GM18951 (cell line): ENCODE data around the gene NAGPA.
"Not testable (repeated sequence)": the region's sequence is repeated elsewhere in the genome, so short reads cannot be mapped to it uniquely, and the experiment has no call there.

ENCODE experiments used
- POLR2A ChIP-seq: IDR thresholded peaks from 4 replicates; pipeline ENCODE4 v1.6.1; 2011; ENCODE audit warnings: mild to moderate bottlenecking; ENCODE audit not compliant: insufficient read length, insufficient read depth; ENCODE audit errors: extremely low read depth
- in situ Hi-C: fragments of 300-500 bp; cut with MboI; formaldehyde crosslinking; loops from one replicate; pipeline ENCODE4 v1.12.0; 2022; ENCODE audit warnings: low sequenced_read_pairs, mixed read lengths, inconsistent platforms; ENCODE audit not compliant: unreplicated experiment

The NAGPA gene, protein sequence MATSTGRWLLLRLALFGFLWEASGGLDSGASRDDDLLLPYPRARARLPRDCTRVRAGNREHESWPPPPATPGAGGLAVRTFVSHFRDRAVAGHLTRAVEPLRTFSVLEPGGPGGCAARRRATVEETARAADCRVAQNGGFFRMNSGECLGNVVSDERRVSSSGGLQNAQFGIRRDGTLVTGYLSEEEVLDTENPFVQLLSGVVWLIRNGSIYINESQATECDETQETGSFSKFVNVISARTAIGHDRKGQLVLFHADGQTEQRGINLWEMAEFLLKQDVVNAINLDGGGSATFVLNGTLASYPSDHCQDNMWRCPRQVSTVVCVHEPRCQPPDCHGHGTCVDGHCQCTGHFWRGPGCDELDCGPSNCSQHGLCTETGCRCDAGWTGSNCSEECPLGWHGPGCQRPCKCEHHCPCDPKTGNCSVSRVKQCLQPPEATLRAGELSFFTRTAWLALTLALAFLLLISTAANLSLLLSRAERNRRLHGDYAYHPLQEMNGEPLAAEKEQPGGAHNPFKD

DNA sequence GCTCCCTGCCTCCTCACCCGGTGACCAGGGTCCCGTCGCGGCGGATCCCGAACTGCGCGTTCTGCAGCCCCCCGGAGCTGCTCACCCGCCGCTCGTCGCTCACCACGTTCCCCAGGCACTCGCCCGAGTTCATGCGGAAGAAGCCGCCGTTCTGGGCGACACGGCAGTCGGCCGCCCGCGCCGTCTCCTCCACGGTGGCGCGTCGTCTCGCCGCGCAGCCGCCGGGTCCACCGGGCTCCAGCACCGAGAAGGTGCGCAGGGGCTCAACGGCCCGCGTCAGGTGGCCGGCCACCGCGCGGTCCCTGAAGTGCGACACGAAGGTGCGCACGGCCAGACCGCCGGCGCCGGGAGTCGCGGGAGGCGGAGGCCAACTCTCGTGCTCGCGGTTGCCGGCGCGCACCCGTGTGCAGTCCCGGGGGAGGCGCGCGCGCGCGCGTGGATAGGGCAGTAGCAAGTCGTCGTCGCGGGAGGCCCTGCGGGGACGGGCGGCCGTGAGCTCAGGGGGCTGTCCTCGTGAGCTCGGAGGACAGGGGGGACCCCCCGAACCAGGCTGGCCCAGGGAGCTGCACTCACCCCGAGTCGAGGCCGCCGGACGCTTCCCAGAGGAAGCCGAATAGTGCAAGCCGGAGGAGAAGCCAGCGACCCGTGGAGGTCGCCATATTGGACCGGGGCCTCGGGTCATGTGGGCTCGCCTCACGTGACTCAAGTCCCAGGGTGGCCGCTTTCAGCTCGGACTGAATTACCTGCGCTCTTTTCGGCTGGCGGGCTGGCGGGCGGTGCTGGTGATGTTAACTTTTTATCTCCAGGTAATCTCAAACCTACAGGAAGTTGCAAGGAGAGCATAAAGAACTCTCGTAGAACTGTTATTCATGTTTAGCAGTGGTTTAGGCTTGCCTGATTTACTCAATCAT, at the start of gene NAGPA:
NAGPA (minus strand) TSS at position 680 of the 911 bp plus-strand sequence; CDS start at position 659, 21 bp downstream.
- peak; percentile 57 for TF ChIP-seq POLR2A
- in situ Hi-C loops, result no loop called here

DNA sequence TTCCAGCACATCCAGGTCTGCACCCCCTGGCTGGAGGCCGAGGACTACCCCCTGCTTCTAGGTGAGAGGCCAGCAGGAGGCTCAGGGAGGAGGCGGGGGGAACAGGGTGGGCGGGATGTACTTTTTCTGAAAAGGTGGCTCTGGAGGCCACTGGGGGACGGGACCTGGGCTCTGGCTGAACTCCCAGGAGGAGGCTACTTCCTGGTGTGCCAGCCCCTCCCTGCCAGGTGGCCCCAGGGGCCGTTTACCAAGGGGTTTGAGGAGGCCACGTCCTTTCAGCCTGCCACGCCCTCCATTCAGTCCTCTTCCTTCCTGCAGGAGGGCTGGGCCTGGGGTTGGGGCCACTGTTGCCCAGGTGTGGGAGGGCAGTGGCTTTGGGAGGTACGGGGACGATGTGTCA, 47.3 kb upstream of the NAGPA start:
- in situ Hi-C loops, result not testable (repeated sequence)

DNA sequence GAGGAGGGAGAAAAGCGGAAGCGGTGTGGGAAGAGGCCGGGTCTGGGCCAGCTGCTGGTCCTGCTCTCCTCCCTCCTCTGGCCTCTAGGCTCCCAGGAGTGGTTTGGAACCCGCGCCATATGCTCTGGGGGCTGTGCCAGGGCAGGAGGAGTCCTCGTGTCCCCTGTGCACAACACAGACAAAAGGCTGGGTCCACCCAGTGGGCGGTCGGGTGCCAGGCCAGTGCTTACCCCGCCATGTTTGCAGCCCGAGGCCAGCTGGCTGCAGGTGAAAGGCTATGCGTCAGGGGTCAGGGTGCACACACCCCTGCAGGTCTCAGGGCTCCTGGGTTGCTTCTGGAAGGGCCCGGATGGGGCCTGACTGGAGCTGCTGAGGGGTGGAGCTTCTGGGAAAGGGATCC, 46.7 kb upstream of the NAGPA start:
- in situ Hi-C loops, result not testable (repeated sequence)

DNA sequence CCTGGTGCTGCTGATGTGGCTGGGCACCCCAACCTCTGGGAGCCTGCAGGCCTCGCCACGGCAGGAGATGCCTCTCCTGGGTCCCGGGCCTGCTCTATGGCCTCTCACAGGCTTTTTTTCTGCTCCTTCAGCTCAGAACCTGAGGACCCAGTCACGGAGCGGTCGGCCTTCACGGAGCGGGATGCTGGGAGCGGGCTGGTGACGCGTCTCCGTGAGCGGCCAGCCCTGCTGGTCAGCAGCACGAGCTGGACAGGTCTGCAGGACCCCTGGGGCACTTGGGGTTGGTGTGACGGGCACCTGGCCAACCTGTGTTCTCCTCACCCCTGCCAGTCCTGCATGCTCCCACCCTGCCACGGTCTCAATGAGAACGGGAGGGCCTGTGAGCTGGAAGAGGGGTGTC, 44.9 kb upstream of the NAGPA start:
- no peak for TF ChIP-seq POLR2A
- in situ Hi-C loops, result no loop called here

DNA sequence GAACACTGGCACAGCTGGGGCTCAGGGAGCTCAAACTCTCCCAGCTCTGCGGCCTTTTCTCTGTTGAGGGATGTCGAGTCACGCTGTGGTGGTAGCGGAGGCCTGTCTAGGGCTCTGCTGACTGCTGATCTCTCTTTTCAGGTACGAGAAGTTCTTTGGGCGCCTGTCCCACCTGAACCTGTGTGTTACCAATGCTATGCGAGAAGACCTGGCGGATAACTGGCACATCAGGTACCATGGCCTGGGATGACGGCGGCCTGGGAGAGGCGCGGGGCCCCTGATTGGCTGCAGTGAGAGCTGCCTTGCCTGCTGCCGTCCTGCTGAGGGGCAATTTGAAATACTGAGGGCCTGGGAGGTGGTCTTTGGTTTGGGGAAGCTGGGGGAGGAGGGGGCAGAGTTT, 43.6 kb upstream of the NAGPA start:
- in situ Hi-C loops, result no loop called here
- TF ChIP-seq POLR2A, result no peak

DNA sequence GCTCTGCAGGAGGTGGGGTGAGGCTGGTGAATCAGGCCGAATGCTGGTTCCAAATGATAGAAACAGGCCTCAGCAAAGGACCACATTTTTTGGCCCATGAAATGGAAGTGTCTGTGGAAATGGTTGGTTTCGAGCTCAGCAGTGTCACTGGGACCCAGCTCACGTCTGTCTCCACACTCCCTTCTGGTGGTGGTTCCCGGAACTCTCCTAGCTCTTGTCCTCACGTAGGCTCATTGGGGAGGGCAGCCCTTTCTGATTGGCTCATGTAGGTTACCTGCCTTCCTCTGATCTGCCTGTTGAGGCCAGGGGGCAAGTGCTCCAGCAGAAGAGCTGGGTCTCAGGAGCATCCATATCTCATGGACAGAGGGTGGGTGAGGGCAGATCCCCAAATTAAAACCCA, 41.9 kb upstream of the NAGPA start:
- no peak for TF ChIP-seq POLR2A
- in situ Hi-C loops, result no loop called here

DNA sequence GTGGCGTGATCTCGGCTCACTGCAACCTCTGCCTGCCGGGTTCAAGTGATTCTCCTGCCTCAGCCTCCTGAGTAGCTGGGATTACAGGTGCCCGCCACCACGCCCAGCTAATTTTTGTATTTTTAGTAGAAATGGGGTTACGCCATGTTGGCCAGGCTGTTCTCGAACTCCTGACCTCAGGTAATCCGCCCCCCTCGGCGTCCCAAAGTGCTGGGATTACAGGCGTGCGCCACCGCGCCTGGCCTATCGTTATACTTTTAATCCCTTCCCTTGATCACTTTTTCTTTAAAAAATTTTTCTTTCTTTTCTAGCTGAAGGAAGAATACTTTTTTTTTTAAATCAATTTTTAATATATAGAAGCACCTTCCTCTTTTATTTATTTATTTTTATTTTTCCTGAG, 40.0 kb upstream of the NAGPA start:
- in situ Hi-C loops, result not testable (repeated sequence)

DNA sequence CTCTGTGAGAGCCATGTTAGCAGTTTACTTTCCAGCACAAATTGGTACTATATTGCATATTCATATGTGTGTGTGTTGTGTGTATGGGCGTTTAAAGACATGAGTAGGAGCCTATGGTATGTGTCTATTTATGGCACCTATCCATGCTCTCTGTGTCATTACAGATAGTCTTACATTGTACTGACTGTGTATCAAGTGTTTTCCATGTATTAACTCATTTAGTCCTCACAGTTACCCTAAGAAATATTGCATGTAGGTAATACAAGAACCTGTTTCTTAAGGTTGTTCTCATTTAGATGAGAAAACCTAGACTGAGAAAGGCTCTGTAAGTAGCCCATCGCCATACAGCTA, 39.5 kb upstream of the NAGPA start:
- in situ Hi-C loops, result no loop called here
- no peak for TF ChIP-seq POLR2A

DNA sequence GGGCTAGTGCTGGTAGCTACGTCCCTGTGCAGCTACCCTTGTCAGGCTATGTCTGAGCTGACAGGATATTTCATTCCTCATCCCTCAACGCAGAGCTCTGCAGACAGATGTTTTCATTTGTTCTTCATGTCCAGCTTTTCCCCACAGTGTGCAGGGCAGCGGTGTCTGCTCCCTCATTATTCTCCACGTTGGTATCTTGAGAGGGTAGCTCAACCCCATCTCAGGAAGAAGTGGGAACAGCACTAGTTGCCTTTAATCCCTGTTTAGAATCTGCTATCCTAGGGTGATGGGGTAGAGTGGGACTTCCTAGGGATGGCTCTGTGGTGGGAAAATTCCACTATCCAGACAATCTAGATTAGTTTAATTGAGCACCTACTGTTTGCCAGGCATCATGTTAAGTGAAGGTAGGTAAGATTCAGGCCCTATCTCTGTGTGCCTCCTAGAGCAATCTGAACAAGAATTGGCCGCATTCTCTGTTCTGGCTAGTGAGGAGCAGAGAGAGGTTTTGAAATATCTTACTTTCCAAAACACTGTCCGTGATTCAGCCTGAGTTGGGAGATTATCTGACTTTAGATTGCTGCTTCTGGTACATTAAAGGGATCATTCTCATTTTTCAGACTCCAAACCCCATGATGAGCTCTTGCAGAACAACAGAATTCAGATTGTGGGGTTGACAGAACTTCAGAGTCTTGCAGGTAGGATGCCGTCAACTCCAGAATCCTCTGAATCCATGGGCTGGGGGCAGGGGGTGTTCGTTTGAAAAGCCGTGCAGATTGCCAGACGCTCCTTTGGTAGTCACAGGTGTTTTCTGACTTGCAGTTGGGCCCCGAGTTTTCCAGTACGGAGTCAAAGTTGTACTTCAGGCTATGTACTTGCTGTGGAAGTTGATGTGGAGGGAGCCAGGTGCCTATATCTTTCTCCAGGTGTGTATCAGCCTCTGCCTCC, 38.9 kb upstream of the NAGPA start:
- in situ Hi-C loops, result no loop called here

DNA sequence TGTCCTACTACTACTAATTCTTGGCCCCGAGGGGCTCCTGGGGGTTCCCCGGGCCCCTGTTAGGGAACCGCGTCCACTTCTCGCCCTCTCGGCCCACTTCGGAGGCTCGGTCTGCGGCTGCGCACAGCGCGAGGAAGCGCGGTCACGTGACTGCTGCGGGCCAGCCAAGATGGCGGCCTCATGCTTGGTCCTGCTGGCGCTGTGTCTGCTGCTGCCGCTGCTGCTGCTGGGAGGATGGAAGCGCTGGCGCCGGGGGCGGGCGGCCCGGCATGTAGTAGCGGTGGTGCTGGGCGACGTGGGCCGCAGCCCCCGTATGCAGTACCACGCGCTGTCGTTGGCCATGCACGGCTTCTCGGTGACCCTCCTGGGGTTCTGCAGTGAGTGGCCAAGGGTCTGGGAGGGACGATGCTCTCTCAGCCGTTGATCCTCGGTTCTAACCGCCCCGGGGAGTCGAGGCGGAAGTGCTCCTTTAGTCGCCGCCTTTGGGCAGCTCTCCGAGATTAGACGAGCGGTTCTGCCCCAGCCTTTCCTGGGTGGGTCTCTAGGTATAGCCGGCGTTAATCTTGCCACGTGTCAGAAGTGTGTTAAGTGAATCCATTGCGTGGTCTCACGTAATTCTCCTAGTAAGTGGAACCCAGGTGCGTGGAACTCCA, 38.1 kb upstream of the NAGPA start, which contains the start of gene ALG1:
ALG1 (plus strand) TSS at position 163 of the 653 bp plus-strand sequence; CDS start at position 170, 7 bp downstream.
- in situ Hi-C loops, result no loop called here
- TF ChIP-seq POLR2A, result peak; percentile 98

More for the DNA sequence above, 38.9 kb upstream of the NAGPA start:
- no peak for TF ChIP-seq POLR2A

DNA sequence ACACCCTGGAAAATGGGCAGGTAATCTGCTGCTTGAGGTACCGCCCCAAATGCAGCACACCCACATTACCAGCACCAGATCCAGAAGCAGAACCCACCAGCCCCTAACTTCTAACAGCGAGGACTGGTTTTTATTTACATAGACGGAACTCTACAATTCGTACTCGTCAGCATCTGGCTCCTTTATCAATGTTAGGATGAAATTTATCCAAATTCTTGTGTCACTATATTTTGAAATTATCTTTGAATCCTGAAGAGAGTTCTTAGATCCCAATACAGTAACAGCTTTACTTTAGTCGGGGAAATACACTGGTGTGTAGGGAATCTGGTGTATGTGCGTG, 37.6 kb upstream of the NAGPA start:
- TF ChIP-seq POLR2A, result no peak
- in situ Hi-C loops, result no loop called here

DNA sequence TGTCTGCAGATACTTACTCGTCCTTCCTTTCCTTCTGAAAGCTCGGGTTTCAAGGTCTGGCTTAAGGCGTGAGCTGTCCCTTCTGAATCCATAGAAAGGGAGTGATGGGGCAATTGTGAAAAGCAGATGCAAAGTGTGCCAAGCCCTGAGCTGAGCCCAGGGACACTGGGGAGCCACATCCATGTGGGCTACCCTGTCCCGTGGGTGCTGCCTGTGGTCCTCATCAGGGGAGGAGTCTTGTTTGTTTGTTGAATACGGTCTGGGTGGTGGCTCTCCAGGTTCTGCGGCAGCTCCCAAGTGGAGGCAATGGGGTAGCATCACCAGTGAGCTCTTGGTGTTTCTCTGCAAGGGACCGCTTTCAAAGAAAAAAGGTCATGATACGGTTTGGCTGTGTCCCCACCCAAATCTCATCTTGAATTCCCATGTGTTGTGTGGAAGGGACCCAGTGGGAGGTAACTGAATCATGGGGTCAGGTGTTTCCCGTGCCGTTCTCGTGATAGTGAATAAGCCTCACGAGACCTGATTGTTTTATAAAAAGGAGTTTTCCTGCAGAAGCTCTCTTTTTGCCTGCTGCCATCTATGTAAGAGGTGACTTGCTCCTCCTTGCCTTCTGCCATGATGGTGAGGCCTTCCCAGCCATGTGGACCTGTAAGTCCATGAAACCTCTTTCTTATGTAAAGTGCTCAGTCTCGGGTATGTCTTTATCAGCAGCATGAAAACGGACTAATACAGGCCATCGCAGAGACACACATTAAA, 36.9 kb upstream of the NAGPA start:
- in situ Hi-C loops, result no loop called here
- no peak for TF ChIP-seq POLR2A
